Measurements from ENCODE around the gene KCNJ18. TPM values are rescaled to one million over a fixed set of nuclear protein-coding genes. Genes with fewer than 3 reads are reported as not detected.
"Not testable (repeated sequence)": the region's sequence is repeated elsewhere in the genome, so short reads cannot be mapped to it uniquely, and the experiment has no call there.

KCNJ18 gene
- total and polyA plus RNA-seq, 4 donors, result not detected

DNA sequence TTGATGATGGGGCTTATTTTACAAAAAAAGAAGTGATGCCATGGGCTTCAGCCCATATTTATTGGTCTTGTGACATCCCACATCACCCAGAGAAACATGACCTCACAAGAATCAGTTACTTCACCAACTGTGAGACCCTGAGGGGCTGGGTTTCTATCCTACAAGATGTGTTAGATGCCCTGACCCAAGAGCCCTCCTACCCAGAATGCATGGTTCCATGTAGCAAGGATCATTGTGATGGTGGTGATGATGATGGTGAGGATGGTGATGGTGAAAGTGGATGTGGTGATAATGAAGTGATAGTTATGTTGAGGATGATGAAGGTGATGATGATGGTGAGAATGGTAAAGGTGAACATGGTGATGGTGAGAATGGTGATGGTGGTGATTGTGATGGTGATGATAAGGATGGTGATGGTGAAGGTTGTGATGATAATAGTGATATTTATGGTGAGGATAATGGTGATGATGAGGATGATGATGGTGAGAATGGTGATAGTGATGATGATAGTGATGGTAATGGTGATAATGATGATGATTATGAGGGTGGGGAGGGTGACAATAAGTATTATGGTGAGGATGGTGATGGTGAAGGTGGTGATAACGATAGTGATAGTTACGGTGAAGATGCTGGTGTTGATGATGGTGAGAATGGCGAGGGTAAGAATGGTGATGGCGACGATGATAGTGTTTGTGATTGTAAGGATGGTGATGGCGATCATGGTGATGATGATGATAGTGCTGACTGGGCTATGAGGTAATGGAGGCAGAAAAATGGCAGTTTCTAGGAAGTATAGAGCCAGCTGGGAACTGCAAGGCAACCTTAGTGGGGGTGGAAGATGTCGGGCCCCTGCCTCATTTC lies 28.5 kb upstream of the KCNJ18 start:
- not testable (repeated sequence) for DNase-seq (ENCODE audit: low read depth in 4 of 6, low spot score in 6 of 6); H3K27me3 ChIP-seq (ENCODE audit: control insufficient read depth, insufficient read depth, low read length); H3K4me1 ChIP-seq (ENCODE audit: control insufficient read depth, insufficient read depth, low read length); H3K9me3 ChIP-seq (ENCODE audit: control insufficient read depth, insufficient read depth, low read length); H3K27ac ChIP-seq (ENCODE audit: low read depth, low read length); H3K36me3 ChIP-seq (ENCODE audit: control insufficient read depth, insufficient read depth, low read length); H3K4me3 ChIP-seq (ENCODE audit: low read depth, low read length)
- WGBS (ENCODE audit: insufficient coverage), result 57% methylated on average over 6 of the region's 7 CpGs

DNA sequence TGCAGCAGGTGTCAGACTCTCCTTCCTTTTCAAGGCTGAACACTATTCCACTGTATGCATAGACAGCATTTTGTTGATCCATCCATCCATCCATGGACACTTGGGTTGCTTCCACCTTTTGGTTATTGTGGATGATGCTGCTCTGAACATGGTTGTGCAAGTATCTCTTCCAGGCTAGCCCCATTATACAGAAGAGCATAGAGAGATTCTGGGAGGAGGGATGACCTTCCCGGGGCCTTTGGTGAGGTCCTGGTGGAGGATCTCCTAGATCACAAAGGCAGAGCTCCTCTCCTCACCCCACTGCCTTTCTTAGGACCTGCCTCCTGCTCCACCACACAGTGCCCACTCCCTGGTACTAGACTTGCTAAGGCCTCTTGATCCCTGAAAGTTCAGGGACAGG lies 27.2 kb upstream of the KCNJ18 start:
- H3K36me3 ChIP-seq (ENCODE audit: control insufficient read depth, insufficient read depth, low read length); H3K4me1 ChIP-seq (ENCODE audit: control insufficient read depth, insufficient read depth, low read length); H3K9me3 ChIP-seq (ENCODE audit: control insufficient read depth, insufficient read depth, low read length); DNase-seq (ENCODE audit: low read depth in 4 of 6, low spot score in 6 of 6); H3K27ac ChIP-seq (ENCODE audit: low read depth, low read length); H3K27me3 ChIP-seq (ENCODE audit: control insufficient read depth, insufficient read depth, low read length); H3K4me3 ChIP-seq (ENCODE audit: low read depth, low read length): not testable (repeated sequence)
- no CpG with 5 or more reads among the region's 1 CpG for WGBS (ENCODE audit: insufficient coverage)

DNA sequence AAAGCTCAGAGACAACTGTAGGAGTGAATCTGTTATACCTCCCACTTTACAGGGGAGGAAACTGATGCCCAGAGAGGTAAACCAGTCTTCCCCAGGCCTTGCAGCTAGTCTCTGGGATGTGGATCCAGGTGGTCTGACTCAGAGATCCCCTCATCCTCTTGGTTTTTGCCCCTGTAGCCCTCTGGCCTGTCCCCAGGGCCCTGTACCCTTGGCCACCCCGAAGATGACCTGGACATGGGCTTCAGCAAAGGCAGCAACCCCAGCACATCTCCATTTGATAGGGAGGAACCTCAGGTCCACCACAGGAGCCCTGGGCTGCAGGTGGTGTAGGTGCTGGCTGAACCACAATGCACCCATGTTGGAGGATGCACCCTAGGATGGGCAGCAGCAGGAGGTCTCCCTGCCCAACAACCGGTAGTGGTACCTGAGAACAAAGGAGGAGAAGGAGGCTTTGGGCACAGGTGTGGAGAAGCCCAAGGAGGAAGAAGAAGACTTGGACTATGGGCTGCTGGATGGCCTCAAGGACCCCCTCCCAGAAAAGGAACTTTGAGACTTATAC lies 26.3 kb upstream of the KCNJ18 start:
- 40% methylated on average over 1 of the region's 2 CpGs for WGBS (ENCODE audit: insufficient coverage)
- not testable (repeated sequence) for H3K9me3 ChIP-seq (ENCODE audit: control insufficient read depth, insufficient read depth, low read length); H3K27ac ChIP-seq (ENCODE audit: low read depth, low read length); H3K4me1 ChIP-seq (ENCODE audit: control insufficient read depth, insufficient read depth, low read length); H3K36me3 ChIP-seq (ENCODE audit: control insufficient read depth, insufficient read depth, low read length); H3K27me3 ChIP-seq (ENCODE audit: control insufficient read depth, insufficient read depth, low read length); DNase-seq (ENCODE audit: low read depth in 4 of 6, low spot score in 6 of 6); H3K4me3 ChIP-seq (ENCODE audit: low read depth, low read length)

DNA sequence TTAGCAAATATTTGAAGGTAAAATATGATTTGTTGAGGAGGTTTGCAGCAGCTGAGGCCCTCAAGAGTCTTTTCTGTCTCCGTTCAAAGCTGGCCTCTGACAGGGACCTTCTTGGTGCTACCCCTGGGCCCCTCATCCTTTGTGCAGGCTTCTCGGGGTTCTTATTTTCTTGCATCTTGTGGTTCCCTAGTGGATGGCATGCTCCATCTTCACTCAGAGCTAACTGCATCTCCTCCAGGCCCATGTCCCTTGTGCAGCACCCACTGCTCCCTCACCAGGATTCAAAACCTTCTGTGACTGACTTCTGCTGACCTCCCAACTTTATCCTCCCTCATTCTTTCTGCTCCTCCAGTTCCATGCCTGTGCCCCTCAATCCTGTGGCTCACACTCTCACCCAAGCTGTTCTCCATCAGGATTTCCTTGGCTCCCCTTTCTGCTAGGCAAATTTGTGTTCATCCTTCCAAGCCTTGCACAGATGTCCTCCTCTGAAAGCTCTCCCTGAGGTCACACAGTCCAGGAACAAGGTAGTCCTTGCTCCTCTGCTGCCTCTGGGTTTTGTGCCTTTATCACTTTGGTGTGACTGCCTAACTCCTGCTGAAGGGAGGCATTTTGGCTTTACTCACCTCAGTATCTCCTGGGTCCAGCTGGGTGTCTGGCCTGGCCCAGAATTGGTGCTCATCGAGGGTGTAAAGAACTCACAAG lies 25.5 kb upstream of the KCNJ18 start:
- DNase-seq (ENCODE audit: low read depth in 4 of 6, low spot score in 6 of 6); H3K4me3 ChIP-seq (ENCODE audit: low read depth, low read length); H3K36me3 ChIP-seq (ENCODE audit: control insufficient read depth, insufficient read depth, low read length); H3K9me3 ChIP-seq (ENCODE audit: control insufficient read depth, insufficient read depth, low read length); H3K27me3 ChIP-seq (ENCODE audit: control insufficient read depth, insufficient read depth, low read length); H3K27ac ChIP-seq (ENCODE audit: low read depth, low read length); H3K4me1 ChIP-seq (ENCODE audit: control insufficient read depth, insufficient read depth, low read length): not testable (repeated sequence)
- 54% methylated on average over 3 of the region's 3 CpGs for WGBS (ENCODE audit: insufficient coverage)

DNA sequence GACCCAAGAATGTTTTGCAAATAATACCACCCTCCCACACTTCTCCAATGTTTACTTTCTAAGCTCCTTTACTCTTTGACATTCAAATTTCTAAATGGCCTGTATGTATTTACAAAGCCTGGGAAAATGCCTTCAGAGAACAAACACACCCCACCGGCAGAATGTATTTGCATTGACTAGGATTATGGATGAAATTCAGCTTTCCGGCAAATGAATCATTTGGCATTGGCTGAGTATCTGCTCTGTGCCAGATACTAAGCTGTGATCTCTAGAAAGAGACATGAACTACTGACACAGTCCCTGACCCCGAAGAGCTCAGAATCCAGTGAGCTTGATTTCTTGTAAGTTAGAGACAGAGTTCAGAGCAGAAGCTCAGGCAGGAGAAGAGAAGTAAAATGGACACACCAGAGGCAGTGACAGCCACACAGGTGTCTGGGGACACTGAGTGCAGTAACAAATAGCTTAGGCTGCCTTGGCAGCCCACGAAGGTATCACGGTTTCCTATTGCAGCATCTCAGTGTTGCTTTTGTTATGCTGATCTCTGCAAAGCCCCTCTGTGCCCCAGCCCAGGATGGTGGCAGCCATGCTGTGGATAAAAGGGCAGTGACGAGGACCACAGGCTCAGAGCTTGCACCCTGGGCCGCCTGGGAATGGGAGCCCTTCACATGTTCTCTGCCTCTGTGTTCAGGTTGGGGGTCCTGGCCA lies 24.8 kb upstream of the KCNJ18 start:
- not testable (repeated sequence) for H3K36me3 ChIP-seq (ENCODE audit: control insufficient read depth, insufficient read depth, low read length); DNase-seq (ENCODE audit: low read depth in 4 of 6, low spot score in 6 of 6); H3K4me3 ChIP-seq (ENCODE audit: low read depth, low read length); H3K9me3 ChIP-seq (ENCODE audit: control insufficient read depth, insufficient read depth, low read length); H3K4me1 ChIP-seq (ENCODE audit: control insufficient read depth, insufficient read depth, low read length); H3K27ac ChIP-seq (ENCODE audit: low read depth, low read length); H3K27me3 ChIP-seq (ENCODE audit: control insufficient read depth, insufficient read depth, low read length)
- 51% methylated on average over 6 of the region's 7 CpGs for WGBS (ENCODE audit: insufficient coverage)

DNA sequence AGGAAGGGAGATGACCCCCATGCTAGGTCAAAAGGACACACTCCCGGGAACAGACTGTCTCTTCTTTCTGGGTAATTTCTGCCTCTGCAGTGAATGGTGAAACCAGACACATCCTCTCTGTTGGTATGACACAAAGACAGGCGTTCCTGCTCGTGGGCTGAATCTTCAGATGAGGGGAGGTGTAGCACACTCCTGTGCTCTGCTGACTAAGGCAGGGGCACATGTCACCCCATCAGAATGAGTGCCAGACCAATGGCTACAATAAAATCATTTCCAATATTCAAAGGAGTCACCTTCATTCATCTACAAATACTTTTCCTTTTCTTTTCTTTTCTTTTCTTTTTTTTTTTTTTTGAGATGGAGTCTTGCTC lies 24.2 kb upstream of the KCNJ18 start:
- not testable (repeated sequence) for H3K27ac ChIP-seq (ENCODE audit: low read depth, low read length); H3K4me3 ChIP-seq (ENCODE audit: low read depth, low read length); H3K4me1 ChIP-seq (ENCODE audit: control insufficient read depth, insufficient read depth, low read length); H3K36me3 ChIP-seq (ENCODE audit: control insufficient read depth, insufficient read depth, low read length); DNase-seq (ENCODE audit: low read depth in 4 of 6, low spot score in 6 of 6); H3K9me3 ChIP-seq (ENCODE audit: control insufficient read depth, insufficient read depth, low read length); H3K27me3 ChIP-seq (ENCODE audit: control insufficient read depth, insufficient read depth, low read length)
- WGBS (ENCODE audit: insufficient coverage), result 67% methylated on average over 3 of the region's 3 CpGs

DNA sequence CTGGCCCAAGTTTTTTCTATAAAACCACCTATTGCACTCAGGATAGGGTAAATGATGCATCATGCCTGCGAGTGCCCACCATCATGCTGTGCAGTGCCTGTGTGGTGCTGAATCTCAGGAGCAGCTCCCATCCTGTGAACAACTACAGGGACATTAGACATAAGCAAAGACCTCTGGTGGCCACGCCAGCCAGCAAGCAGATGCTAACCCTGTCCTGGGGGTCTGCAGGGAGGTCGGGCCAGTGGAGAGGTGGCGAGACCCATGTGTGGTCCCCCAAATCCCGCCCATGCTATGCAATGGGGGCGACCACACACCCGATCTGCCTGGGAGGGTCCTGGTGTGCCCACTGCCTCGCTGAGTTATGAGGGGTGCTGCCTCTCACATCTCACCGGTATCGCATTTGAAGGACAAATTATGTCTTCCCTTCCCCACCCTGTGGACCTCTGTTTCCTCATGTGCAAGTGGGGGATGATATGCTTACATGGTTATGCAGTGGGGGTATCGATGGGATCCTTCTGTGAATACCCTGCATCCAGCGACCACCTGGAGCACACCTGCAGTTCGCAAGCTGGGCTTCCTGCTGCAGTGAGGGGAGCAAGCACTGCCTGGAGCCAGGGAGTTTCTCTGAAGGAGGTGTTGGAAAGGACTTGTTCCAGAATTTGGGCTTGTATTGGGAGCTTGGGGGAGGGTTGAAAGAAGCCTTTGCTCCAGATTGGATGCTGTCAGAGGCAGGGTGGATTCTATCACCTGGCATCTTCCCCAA lies 23.4 kb upstream of the KCNJ18 start:
- H3K9me3 ChIP-seq (ENCODE audit: control insufficient read depth, insufficient read depth, low read length); H3K4me1 ChIP-seq (ENCODE audit: control insufficient read depth, insufficient read depth, low read length); H3K4me3 ChIP-seq (ENCODE audit: low read depth, low read length); H3K27me3 ChIP-seq (ENCODE audit: control insufficient read depth, insufficient read depth, low read length); H3K27ac ChIP-seq (ENCODE audit: low read depth, low read length); H3K36me3 ChIP-seq (ENCODE audit: control insufficient read depth, insufficient read depth, low read length); DNase-seq (ENCODE audit: low read depth in 4 of 6, low spot score in 6 of 6): not testable (repeated sequence)
- WGBS (ENCODE audit: insufficient coverage), result 69% methylated on average over 6 of the region's 13 CpGs

DNA sequence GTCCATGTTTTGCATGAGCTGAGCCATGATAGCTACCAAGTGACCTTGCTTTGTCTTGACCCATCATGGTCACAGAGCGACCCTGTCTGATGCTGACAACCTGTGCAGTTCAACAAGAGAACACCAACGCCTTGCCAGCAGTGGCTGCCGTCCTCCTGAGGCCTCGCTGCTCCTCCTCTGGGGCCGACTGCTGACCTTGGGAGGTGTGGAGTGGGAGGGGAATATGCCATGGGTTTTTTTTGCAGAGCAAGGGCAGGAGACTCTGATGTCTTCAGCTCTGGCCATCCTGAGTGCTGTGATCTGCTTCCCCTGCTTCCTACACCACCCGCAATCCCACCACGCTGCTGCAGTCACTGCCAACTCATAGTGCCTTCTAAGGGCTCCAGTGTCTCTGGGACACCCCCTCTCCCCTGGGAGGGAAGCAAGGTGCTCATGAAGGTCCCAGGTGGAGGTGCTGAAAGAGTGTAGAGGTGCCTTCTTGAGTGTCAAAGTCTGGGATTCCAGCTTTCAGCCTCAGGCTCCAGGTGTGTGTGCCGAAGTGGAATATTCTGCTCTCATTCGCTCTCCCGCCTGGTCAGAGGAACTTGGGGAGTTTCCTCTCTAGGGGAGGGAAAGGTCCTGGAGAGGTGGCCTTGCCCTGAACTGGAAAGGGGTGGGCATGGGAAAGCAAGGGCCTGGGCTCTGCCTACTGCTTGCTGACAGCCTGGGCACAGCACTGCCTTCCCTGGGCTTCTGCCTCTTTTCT lies 22.5 kb upstream of the KCNJ18 start:
- not testable (repeated sequence) for H3K27ac ChIP-seq (ENCODE audit: low read depth, low read length); H3K9me3 ChIP-seq (ENCODE audit: control insufficient read depth, insufficient read depth, low read length); H3K4me3 ChIP-seq (ENCODE audit: low read depth, low read length); H3K36me3 ChIP-seq (ENCODE audit: control insufficient read depth, insufficient read depth, low read length); H3K4me1 ChIP-seq (ENCODE audit: control insufficient read depth, insufficient read depth, low read length); H3K27me3 ChIP-seq (ENCODE audit: control insufficient read depth, insufficient read depth, low read length); DNase-seq (ENCODE audit: low read depth in 4 of 6, low spot score in 6 of 6)
- WGBS (ENCODE audit: insufficient coverage), result 83% methylated on average over 9 of the region's 10 CpGs
